ENCODE data around the gene KAT6B. TPM values are rescaled to one million over a fixed set of nuclear protein-coding genes. Genes with fewer than 3 reads are reported as not detected.

The KAT6B gene
- polyA plus RNA-seq, 10 donors, result 13.5 to 22.3 (median 19.3) TPM

DNA sequence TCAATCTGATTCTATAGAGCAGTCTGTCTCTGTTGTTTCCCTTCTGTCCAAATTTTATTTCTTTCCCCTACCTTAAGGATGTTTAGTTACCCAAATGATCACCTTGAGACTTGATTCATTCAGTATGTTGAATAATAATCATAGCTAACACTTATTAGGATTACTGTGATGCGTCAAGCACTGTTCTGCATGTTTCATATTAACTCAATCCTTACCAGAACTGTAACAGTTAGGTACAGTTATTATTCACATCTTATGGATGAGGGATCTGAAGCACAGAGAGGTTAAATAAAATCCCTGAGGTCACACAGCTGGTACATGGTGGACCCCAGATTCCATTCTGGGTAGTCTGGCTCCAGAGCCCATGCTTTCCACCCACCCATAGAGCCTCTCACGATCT is 187.1 kb downstream of the KAT6B start:
- DNase-seq, result no peak

DNA sequence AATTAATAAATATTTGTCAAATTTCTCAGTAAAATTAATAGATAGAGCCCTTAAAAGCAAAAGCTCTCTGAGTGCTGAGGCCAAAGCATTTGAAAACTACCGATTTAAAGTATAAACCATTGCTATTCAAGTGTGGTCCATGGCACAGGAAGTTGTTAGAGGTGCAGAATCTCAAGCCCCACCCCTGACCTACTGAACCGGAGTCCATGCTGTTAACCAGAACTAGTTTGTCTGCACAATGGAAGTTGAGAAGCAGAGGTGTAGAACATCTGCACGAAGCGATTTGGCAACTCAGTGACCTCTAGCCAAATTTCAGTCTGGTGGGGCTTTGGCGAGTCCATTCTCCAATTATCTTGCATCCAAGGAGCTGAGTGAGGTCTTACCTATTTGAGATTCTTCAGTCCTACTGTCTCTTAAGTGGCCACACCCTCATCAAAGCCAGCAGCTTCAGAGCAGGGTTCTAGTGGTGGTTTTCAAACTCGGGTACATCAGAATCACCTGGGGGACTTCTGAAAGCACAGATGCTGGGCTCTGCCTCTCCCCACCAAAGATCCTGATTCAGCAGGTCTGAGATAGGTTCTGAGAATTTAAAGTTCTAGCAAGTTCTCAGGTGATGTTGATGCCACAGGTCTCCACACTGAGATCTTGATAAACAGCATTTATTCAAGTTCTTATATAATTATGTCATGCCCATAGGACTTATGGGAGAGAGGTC is 188.3 kb downstream of the KAT6B start:
- no peak for DNase-seq

DNA sequence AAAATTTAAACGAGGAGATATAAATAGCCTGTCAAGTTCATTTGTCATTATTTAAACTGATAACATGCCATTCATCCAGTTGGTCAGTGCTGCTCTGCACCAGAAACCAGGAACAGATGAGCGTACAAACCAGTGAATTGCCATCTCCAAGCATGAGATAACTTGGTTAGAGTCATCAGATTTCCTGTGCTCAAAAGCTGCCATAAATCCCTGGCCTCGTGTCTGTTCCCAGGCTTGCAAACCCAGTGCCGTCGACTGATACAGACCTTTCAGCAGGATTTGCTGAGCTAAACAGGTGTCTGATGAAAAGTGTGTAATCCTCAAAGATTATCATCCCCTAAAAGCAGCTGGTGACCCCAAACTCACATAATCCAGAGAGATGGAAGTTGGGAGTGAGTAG is 189.0 kb downstream of the KAT6B start:
- no peak for DNase-seq

DNA sequence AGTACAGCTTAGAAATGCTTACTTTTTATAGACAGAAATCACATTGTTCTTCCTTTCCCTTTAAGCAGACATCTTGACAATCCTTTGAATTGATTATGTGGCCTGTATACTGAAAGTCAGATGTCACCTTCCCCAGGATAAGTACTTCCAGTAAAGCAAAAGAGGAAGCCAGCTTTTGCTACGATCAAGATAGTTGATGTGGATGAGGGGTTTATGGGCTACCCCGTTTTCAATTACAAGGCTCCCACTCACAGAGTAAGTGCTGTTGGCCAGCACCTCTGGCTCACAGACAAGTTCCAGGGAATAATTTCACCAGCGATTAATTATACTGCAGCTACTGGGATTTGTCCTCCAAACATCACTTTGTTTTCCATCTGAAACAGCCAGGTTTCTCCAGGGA is 189.9 kb downstream of the KAT6B start:
- DNase-seq, result no peak

DNA sequence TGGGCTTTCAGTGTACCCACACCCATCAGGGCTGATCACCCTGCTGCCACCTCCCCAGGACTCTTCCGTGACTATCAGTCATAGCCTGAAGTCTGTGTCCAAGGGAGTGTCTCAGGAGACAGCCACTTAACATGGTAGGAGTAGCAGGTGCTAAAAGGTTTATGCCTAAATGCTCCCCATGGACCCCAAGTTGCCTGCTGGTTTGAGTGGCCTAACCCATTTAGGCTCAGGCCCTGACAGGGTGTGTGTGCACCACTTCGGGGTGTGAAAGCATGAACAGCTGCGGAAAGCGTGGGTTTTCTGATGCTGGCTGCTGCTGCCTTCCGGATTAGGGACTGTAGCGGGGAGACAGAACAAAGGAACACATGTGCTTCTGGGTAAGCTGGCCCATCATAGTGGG is 191.9 kb downstream of the KAT6B start:
- peak in 1 of 3 donors; percentile 35 for DNase-seq

DNA sequence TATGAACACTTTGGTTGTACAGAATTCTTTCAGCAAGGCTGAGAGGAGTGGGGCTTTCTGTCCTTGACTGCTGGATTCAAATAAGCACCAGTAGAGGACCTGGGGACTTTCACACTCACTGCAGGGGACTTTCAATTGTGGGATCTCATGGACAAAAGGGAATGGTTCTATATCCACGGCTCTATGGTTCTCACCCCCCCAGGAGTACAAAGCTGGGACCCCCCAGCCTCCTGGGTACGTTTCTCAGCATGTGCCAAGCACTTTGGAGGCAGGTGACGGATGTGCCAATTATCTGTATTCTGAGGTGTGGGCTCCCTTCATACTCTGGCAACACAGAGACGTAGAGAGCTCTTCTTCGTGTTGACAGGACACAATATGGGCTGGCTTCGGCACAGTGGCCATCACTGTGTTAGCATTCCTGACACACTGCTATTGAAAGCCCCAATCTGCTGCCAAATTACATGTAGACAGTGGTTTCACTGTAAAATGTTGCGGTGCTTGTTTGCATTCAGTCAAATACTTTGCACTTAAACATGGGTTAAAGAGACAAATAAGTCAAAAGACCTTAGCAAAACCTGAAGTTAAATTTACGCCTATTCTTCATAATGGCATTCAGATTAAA is 192.4 kb downstream of the KAT6B start:
- no peak for DNase-seq

DNA sequence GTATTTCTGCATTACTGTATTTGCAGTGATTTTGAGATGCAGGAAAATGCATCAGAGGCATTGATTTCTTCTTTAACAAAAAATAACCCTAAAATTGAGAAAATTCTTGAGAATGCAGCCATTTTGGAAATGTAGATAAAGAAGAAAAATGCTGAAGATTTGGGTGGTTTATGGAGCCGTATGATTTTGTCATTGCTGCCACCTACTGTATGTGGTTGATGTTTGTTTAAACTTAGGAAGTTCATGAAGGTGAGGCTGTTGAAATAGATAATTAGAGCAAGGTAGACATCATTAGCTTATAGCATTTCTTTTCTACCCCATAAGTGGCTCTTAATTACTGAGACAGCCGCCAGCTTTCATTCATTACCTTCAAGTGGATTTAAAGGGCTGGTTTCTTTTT is 193.0 kb downstream of the KAT6B start:
- DNase-seq, result peak in 1 of 3 donors; percentile 59

DNA sequence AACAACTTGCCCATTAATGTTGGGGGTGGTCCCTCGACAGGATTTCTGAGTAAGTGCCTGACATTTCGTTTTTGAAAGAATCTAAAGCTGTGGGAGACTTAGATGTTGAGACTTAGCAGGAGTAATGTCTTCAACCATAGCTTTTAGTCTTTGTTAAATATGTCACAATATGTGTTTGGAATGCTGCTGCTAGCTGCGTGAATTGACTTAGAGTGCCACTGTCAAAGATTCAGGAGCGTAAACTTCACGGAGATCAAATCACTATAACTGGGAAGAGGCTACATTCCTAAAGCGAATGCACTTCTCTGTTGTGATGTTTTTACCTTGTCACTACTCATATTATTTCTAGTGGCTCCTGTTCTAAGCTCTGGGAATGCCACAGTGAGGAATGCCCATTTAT is 193.8 kb downstream of the KAT6B start:
- DNase-seq, result no peak

DNA sequence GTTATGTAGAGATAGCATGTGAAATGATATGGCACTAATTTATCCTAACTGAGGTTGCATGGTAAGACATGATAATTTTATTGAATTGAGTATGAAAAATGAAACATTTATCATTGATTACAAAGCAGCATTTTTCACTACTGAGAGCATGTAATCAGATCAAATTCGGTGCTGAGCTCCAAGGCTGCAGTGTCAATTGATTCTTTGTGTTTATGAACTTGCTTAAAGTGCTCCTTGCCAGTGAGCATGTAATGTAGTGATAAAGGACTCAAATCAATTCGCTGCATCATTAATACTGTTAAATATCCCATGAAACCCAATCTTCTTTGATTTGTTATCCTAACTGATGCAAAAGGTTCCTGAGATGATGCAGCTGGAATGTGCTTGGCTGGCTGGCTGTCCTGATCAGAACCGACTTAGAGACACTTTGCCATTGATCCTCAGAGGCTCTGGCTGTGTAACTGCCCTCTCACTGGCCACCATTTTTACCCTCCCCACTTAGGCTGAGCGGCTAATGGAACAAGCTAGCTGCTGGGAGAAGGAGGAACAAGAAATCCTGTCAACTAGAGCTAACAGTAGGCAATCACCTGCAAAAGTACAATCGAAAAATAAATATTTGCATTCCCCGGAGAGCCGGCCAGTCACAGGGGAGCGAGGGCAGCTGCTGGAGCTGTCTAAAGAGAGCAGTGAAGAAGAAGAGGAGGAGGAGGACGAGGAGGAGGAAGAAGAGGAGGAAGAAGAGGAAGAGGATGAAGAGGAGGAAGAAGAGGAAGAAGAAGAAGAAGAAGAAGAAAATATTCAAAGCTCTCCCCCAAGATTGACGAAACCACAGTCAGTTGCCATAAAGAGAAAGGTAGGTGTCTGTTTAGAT is 195.2 kb downstream of the KAT6B start:
- no peak for DNase-seq

DNA sequence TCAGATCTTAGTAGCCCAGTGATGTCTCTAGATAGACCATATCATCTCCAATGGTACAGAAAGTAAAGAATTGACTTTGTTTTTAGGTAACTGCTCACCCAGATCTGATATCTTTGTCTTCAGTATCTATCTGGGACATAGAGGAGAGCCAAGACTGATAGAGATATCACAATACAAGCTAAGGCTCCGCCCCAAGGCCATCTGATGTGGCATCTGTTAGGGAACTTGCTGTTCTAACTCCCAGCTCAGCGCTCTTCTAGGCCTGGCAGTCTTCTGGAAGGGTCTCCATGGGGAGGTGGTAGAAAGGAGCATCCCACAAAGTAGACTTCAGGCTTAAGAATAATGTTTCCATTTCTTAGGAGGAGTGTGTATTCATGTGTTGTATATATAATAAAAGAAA is 196.7 kb downstream of the KAT6B start:
- DNase-seq, result no peak

DNA sequence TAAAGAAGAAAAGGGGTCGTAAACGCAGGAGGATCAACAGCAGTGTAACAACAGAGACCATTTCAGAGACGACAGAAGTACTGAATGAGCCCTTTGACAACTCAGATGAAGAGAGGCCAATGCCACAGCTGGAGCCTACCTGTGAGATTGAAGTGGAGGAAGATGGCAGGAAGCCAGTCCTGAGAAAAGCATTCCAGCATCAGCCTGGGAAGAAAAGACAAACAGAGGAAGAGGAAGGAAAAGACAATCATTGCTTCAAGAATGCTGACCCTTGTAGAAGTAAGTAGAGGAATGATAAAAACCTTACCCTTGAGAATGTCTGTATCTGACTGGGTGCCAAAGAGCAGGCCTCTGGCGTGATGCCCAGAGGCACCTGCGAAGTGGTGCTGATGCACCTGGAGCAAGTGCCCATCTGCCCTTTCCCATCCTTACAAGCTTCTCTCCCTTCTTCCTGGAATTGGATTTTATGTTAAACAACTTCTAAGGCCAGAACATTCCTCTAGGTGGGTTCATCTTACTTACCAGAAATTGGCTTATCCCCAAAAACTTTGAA is 198.6 kb downstream of the KAT6B start:
- DNase-seq, result no peak

DNA sequence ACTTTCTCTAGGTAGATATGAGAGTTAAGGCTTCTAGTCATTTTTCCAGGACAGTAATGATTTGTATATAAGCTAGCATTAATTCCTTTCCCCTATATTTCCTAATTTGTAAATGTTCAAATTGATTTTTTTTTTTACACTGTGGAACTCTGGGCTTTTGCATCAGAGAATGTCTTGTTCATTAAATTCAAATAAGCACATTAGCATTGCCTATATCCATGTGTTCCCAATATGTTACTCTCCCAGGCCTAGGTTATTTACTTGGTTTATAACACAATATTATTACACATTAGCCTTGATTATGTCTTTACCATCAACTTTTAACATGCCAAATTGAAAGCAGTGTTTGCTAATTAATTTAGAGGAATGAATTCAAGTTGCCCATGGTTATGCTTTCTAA is 201.6 kb downstream of the KAT6B start:
- no peak for DNase-seq

DNA sequence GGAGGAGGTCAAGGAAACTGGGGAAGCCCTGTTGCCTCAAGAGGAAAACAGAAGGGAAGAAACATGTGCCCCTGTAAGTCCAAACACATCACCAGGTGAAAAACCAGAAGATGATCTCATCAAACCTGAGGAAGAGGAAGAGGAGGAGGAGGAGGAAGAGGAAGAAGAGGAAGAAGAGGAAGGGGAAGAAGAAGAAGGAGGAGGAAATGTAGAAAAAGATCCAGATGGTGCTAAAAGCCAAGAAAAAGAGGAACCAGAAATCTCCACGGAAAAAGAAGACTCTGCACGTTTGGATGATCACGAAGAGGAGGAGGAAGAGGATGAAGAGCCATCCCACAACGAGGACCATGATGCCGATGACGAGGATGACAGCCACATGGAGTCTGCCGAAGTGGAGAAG is 202.3 kb downstream of the KAT6B start:
- no peak for DNase-seq

DNA sequence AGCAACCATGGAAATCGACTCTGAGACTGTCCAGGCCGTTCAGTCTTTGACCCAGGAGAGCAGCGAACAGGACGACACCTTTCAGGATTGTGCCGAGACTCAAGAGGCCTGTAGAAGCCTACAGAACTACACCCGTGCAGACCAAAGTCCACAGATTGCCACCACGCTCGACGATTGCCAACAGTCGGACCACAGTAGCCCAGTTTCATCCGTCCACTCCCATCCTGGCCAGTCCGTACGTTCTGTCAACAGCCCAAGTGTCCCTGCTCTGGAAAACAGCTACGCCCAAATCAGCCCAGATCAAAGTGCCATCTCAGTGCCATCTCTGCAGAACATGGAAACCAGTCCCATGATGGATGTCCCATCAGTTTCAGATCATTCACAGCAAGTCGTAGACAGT is 203.0 kb downstream of the KAT6B start:
- DNase-seq, result no peak

DNA sequence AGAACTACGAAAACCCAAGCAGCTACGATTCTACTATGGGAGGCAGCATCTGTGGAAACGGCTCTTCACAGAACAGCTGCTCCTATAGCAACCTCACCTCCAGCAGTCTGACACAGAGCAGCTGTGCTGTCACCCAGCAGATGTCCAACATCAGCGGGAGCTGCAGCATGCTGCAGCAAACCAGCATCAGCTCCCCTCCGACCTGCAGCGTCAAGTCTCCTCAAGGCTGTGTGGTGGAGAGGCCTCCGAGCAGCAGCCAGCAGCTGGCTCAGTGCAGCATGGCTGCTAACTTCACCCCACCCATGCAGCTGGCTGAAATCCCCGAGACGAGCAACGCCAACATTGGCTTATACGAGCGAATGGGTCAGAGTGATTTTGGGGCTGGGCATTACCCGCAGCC is 203.5 kb downstream of the KAT6B start:
- DNase-seq, result peak in 1 of 3 donors; percentile 60

DNA sequence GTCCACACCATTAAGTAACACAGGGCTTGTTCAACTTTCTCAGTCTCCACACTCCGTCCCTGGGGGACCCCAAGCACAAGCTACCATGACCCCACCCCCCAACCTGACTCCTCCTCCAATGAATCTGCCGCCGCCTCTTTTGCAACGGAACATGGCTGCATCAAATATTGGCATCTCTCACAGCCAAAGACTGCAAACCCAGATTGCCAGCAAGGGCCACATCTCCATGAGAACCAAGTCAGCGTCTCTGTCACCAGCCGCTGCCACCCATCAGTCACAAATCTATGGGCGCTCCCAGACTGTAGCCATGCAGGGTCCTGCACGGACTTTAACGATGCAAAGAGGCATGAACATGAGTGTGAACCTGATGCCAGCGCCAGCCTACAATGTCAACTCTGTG is 204.0 kb downstream of the KAT6B start:
- no peak for DNase-seq

DNA sequence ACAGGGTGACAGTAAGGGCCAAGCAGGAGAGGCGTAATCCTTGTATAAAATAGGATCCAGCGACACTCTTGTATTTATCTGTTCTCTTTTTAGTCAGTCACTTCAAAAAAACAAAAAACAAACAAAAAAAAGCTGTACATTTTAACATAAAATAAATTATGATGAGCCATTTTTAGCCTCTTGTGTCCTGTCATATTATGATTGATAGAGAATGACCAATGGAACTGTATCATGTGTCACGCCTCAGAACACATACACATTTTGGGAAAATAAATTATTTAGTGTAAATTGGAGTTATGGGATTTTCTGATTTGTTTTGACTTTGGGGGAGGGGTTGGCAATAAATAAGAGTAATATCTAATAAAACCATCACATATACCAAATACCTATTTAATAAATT is 205.7 kb downstream of the KAT6B start:
- DNase-seq, result no peak

DNA sequence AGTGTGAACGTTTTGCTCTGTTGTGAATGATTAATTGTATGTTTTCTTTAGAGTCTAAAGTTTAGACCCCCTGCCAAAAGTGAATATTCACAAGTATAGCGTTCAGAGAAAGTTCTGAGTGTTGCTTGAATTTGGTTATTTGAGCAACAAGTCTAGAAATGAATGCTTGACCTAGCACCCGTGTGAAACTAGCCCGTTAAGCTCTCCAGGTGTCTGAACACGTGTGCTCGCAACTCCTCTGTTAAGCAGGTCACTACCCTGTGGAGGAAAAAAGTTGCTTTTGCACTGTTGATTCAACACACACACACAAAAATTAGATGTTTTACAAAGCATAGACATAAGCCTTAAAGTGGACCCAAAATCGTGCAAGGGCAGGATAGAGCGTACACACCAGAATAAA is 206.4 kb downstream of the KAT6B start:
- no peak for DNase-seq

DNA sequence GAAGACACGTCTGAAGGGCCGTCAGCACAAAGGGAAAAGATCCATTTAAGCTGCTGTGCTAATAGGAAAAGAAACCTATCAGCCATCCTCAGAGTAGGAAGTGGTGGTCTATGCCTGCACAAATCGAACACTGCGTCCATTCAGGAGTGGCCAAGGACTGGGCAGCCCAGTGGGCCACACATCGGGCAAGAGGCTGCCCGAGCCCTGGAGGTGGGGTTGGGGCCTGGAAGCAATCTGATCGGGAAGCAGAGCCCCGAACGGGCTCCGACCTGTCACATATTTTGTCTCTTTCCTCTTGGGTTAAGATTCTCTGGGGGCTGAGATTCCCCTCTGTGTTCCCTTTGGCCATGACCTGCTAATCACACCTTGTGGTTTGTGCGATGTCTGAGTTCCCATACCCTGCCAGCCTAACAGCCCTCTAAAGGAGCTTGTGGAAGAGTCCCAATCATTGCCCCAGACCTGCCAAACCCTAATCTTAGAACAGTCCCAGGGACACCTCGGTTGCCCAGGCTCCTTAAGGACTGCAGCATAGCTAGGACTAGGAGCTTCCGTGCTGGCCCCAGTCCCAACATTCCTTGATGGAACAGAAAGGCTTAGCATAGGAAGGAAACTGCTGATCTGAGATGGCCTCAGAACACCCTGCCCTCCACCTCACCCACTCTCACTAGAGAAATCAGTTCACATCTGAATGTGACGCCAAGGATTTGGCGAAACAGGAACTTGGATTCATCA is 207.2 kb downstream of the KAT6B start:
- no peak for DNase-seq

DNA sequence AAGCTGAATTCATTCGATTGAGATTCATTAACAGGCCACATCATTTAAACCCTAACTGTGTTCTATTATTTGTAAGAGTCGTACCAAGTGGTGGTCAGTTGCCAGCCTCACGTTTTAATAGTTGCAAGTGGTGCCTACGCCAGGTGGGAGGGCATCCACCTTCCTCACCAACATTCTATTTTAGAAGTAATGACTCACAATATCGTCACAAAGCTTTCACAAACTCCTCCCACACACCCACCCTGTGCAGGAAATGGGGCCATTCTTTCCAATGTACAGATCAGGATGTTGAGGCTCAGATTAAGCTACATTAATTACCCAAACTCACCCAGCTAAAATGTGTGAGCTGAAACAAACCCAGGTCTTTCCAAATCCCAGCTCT is 207.7 kb downstream of the KAT6B start:
- no peak for DNase-seq

DNA sequence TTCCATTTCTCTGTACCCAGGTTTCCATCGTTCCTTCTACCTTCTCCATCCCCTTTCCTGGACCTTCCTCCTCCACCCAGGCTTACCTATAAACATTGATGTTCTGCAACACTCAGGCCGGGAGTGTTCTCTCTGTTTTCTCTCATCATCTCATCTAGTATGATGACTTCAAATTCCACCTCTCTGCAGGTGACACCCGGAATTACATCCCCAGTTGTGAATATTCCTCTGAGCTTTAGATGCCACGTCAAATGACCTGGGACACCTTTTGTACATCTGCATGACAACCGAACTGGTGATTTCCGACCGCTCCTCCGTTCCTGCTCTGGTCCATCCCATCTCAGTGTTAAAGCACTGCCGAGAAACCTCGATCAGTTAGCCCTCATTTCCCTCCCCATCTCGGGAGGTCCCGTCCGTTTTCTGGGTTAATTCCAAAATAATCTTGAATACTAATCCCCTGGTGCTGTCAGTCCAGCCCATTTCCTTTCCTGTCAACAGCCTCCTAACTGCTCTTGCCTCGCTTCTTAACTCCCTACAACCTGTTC is 208.4 kb downstream of the KAT6B start:
- no peak for DNase-seq
